Mesendoderm (in vitro differentiated cells): ENCODE measurements around the gene GUCY2F.

ENCODE experiments used
- DNase-seq: peaks from one replicate; pipeline ENCODE4 v3.0.0; 2013
- H2AK5ac ChIP-seq: 2 replicates; pipeline ENCODE4 v1.6.1; 2013; ENCODE audit warnings: low read length, inconsistent platforms
- H2BK120ac ChIP-seq: 2 replicates; pipeline ENCODE4 v1.6.1; 2013; ENCODE audit warnings: low read depth, mild to moderate bottlenecking, low read length, moderate library complexity, mixed read lengths
- H2BK15ac ChIP-seq: replicated peaks from 2 replicates; pipeline ENCODE4 v1.6.1; 2013; ENCODE audit warnings: low read depth, mild to moderate bottlenecking, moderate library complexity
- H2BK5ac ChIP-seq: 2 replicates; pipeline ENCODE4 v1.6.1; 2013; ENCODE audit warnings: low read length, inconsistent platforms
- H3K18ac ChIP-seq: 2 replicates; pipeline ENCODE4 v1.6.1; 2013; ENCODE audit warnings: mild to moderate bottlenecking, low read length, mixed read lengths
- H3K23ac ChIP-seq: one replicate; pipeline ENCODE4 v1.6.1; 2013; ENCODE audit warnings: low read length
- H3K27ac ChIP-seq: 2 replicates; pipeline ENCODE4 v1.5.1; 2013; ENCODE audit warnings: low read depth, mild to moderate bottlenecking, inconsistent platforms, low read length, moderate library complexity
- H3K27me3 ChIP-seq: 2 replicates; pipeline ENCODE4 v1.6.1; 2013; ENCODE audit warnings: low read length, control low read depth, mild to moderate bottlenecking, inconsistent platforms; ENCODE audit not compliant: insufficient read depth, poor library complexity
- H3K36me3 ChIP-seq: 2 replicates; pipeline ENCODE4 v1.6.1; 2013; ENCODE audit warnings: low read length, inconsistent platforms; ENCODE audit not compliant: control insufficient read depth, insufficient read depth
- H3K4ac ChIP-seq: one replicate; pipeline ENCODE4 v1.6.1; 2013; ENCODE audit warnings: low read depth, mild to moderate bottlenecking, low read length, moderate library complexity
- H3K4me1 ChIP-seq: 2 replicates; pipeline ENCODE4 v1.6.1; 2013; ENCODE audit warnings: low read depth, low read length, inconsistent platforms; ENCODE audit not compliant: control insufficient read depth
- H3K4me2 ChIP-seq: 2 replicates; pipeline ENCODE4 v1.6.1; 2013; ENCODE audit warnings: low read length
- H3K4me3 ChIP-seq: 2 replicates; pipeline ENCODE4 v1.5.1; 2013; ENCODE audit warnings: mild to moderate bottlenecking, low read length
- H3K56ac ChIP-seq: one replicate; pipeline ENCODE4 v1.6.1; 2013; ENCODE audit warnings: low read length
- H3K79me1 ChIP-seq: 2 replicates; pipeline ENCODE4 v1.6.1; 2013; ENCODE audit warnings: low read length, inconsistent platforms
- H3K79me2 ChIP-seq: 2 replicates; pipeline ENCODE4 v1.6.1; 2013; ENCODE audit warnings: mild to moderate bottlenecking, low read length; ENCODE audit not compliant: control insufficient read depth, insufficient read depth
- H3K9ac ChIP-seq: 2 replicates; pipeline ENCODE4 v1.6.1; 2013; ENCODE audit warnings: low read length, inconsistent platforms
- H4K5ac ChIP-seq: one replicate; pipeline ENCODE4 v1.6.1; 2013; ENCODE audit warnings: low read length
- H4K8ac ChIP-seq: one replicate; pipeline ENCODE4 v1.6.1; 2013; ENCODE audit warnings: low read depth, mild to moderate bottlenecking, control low read depth, low read length, moderate library complexity
- WGBS: extraction: QIAGEN DNeasy Blood & Tissue Kit; methylation state at CpG from one replicate; pipeline ENCODE4 v1.1.7; 2013; ENCODE audit warnings: low lambda C conversion rate, missing lambda C conversion rate; ENCODE audit not compliant: insufficient coverage; ENCODE audit errors: extremely low coverage; 5-methylcytosine and 5-hydroxymethylcytosine counted together

GUCY2F gene

DNA sequence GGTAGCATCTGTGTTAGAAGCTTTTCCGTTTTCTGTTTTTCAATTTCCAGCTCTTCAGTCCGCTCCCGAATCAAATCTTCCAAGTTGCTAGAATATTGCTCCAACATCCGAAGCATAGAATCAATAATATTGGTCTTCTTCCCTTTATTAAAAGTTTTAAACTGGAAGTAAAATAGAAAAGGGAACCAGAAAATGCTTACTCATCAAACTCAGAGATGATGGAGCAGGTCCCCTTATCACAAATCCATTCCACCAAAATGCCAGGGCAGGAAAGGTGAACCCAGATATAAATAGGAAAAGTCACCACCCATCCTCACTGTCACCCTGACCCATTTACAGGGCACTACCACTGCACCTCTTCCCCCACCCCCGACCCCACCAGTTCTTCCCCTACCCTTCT, 89.0 kb downstream of the GUCY2F start:
- no peak overlapping the region for H3K9ac ChIP-seq
- H3K4me3 ChIP-seq: no peak overlapping the region
- no peaks in the 10 kb centered on the region for H3K79me2 ChIP-seq
- H3K4ac ChIP-seq: no peak overlapping the region
- no peak overlapping the region for H3K56ac ChIP-seq
- H3K36me3 ChIP-seq: no peaks in the 10 kb centered on the region
- no peak overlapping the region for H2BK5ac ChIP-seq
- no peak overlapping the region for H4K8ac ChIP-seq
- H4K5ac ChIP-seq: no peak overlapping the region
- no peaks in the 10 kb centered on the region for H3K27me3 ChIP-seq
- H3K18ac ChIP-seq: no peak overlapping the region
- H2BK120ac ChIP-seq: no peak overlapping the region
- H3K79me1 ChIP-seq: no peaks in the 10 kb centered on the region
- no peaks in the 10 kb centered on the region for H3K4me1 ChIP-seq
- no peak overlapping the region for H3K23ac ChIP-seq
- DNase-seq: no peak
- no peak overlapping the region for H2AK5ac ChIP-seq
- no peak overlapping the region for H3K27ac ChIP-seq
- WGBS: no CpG with 5 or more reads among the region's 5 CpGs
- no peak overlapping the region for H2BK15ac ChIP-seq
- no peak overlapping the region for H3K4me2 ChIP-seq

DNA sequence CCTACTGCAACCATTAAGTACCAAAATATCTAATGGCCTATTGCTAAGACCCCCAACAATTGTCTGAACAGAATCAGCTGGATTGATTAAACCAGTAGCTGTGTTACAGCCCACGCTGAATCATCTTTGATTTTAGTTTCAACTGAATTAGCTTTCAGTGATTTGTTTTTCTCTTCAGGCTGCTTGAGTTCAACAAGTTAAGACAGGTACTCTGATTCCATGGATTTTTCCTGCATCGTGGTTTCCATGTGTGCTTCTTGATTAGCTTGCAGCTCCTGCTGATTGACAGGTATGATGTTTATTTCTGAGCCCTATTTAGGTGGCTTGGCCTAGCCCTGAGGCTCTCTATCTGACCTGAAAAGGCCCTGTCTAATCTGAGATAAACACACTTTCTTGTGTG, 91.3 kb downstream of the GUCY2F start:
- H2BK5ac ChIP-seq: no peak overlapping the region
- H3K36me3 ChIP-seq: no peaks in the 10 kb centered on the region
- no peaks in the 10 kb centered on the region for H3K79me2 ChIP-seq
- no peak overlapping the region for H3K27ac ChIP-seq
- WGBS: no CpG with 5 or more reads among the region's 2 CpGs
- no peak overlapping the region for H2BK15ac ChIP-seq
- no peak overlapping the region for H3K4me2 ChIP-seq
- H3K4me3 ChIP-seq: no peak overlapping the region
- no peak overlapping the region for H4K8ac ChIP-seq
- H4K5ac ChIP-seq: no peak overlapping the region
- H3K27me3 ChIP-seq: no peaks in the 10 kb centered on the region
- H3K18ac ChIP-seq: no peak overlapping the region
- DNase-seq: no peak
- H3K79me1 ChIP-seq: no peaks in the 10 kb centered on the region
- H2AK5ac ChIP-seq: no peak overlapping the region
- no peak overlapping the region for H2BK120ac ChIP-seq
- H3K9ac ChIP-seq: no peak overlapping the region
- no peak overlapping the region for H3K56ac ChIP-seq
- no peaks in the 10 kb centered on the region for H3K4me1 ChIP-seq
- no peak overlapping the region for H3K23ac ChIP-seq
- H3K4ac ChIP-seq: no peak overlapping the region

DNA sequence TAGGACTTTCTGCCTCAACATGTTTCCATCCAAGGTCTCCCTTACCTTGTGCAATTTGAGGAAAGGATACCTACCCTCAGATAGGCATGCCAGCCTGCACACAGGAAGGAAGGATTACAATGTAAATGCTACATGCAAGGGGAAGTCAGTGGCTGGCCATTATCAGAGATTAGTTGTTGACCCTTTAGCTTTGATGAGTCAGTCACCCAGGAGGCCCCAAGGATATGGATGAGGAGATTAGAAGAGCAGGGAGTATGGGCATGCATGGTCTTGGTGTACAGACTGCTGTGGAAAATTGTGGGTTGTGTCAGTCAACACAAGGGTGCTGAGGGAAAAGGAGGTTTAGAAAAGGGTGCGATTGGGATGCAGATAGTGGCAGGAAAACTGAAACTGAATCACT, 92.0 kb downstream of the GUCY2F start:
- Histone ChIP-seq H3K4me2 (no peak overlapping the region), H3K4ac (no peak overlapping the region), H3K18ac (no peak overlapping the region), H2AK5ac (no peak overlapping the region), H3K4me3 (no peak overlapping the region), H2BK15ac (no peak overlapping the region), H2BK5ac (no peak overlapping the region), H2BK120ac (no peak overlapping the region), H3K79me1 (no peaks in the 10 kb centered on the region), H3K27ac (no peak overlapping the region), H3K56ac (no peak overlapping the region), H3K36me3 (no peaks in the 10 kb centered on the region), H3K9ac (no peak overlapping the region), H3K4me1 (no peaks in the 10 kb centered on the region), H3K23ac (no peak overlapping the region), H3K27me3 (no peaks in the 10 kb centered on the region), H4K5ac (no peak overlapping the region), H3K79me2 (no peaks in the 10 kb centered on the region), H4K8ac (no peak overlapping the region)
- peak; percentile 64 for DNase-seq
- no CpG with 5 or more reads among the region's 1 CpG for WGBS

DNA sequence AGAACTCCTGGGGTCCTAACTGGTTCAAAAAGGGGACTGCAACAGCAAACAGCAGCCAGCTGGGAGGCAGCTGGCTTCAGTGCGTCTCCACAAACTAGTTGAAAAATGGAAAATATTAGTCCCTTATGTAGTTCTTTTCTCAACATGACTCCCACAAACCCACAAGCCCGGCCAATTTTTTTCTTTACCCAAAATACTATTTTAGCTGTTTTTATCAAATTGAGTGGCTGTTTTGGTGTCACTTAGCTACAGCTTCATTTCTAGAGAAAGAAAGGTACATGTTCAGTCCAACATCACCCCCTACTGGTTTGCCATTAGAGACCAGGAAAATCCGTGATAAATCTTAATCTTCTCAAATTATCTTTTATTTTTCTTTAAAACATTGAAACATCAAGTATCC, 97.2 kb downstream of the GUCY2F start:
- no peaks in the 10 kb centered on the region for H3K36me3 ChIP-seq
- H2BK5ac ChIP-seq: no peak overlapping the region
- no peaks in the 10 kb centered on the region for H3K27me3 ChIP-seq
- no peaks in the 10 kb centered on the region for H3K79me1 ChIP-seq
- no peak overlapping the region for H2BK120ac ChIP-seq
- H3K23ac ChIP-seq: no peak overlapping the region
- no peak overlapping the region for H4K5ac ChIP-seq
- no peak overlapping the region for H4K8ac ChIP-seq
- H3K4ac ChIP-seq: no peak overlapping the region
- no peak overlapping the region for H3K9ac ChIP-seq
- H3K56ac ChIP-seq: peak overlapping the region; percentile 56
- H3K4me2 ChIP-seq: no peak overlapping the region
- H2AK5ac ChIP-seq: no peak overlapping the region
- WGBS: no CpG with 5 or more reads among the region's 3 CpGs
- DNase-seq: peak; percentile 33
- no peak overlapping the region for H3K4me3 ChIP-seq
- H3K79me2 ChIP-seq: no peaks in the 10 kb centered on the region
- no peaks in the 10 kb centered on the region for H3K4me1 ChIP-seq
- no peak overlapping the region for H3K18ac ChIP-seq
- no peak overlapping the region for H3K27ac ChIP-seq
- no peak overlapping the region for H2BK15ac ChIP-seq

DNA sequence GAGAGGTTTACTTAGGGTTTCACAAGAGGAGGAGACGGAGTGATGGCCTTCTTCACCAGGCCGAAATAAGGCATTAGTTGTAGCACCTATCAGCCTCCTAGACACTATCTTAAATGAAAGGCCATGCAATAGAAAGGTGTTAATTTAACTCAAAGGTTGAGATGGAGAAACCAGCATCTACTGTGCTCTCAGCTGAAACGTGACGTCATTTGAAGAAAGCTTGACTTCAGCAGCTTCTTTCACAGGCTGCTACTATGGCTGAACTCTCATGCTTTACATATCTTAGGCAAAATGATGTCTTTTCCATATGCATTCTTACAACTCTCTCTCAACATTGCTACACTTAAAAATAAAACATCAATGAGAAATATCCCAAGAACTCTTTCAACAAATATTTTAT, 99.6 kb downstream of the GUCY2F start:
- Histone ChIP-seq H2BK120ac (no peak overlapping the region), H3K27ac (no peak overlapping the region), H3K27me3 (no peaks in the 10 kb centered on the region), H3K9ac (no peak overlapping the region), H2BK15ac (no peak overlapping the region), H3K79me2 (no peaks in the 10 kb centered on the region), H3K23ac (no peak overlapping the region), H3K18ac (no peak overlapping the region), H2AK5ac (no peak overlapping the region), H3K56ac (no peak overlapping the region), H2BK5ac (no peak overlapping the region), H3K4me2 (no peak overlapping the region), H4K5ac (no peak overlapping the region), H3K4me3 (no peak overlapping the region), H4K8ac (no peak overlapping the region), H3K79me1 (no peaks in the 10 kb centered on the region), H3K36me3 (no peaks in the 10 kb centered on the region), H3K4me1 (no peaks in the 10 kb centered on the region), H3K4ac (no peak overlapping the region)
- no CpG with 5 or more reads among the region's 4 CpGs for WGBS
- no peak for DNase-seq

DNA sequence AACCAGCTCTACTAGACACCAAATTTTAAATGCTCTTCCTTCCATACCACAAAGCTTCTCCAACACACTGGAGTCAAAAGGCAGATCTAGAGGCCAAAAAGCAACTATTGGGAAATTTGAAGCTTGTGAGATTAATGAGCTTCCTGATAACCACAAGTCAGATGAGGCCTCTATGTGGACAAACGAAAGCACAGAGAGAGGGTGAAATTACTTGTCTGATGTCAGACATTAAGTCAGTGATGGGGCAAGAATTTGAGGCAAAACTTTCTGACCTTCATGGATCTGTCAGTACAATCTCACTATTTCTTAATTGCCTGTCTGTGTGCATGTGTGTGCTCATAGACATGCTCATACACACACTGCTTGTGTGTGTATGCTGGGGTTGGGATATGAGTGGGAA, 103.6 kb downstream of the GUCY2F start:
- H3K27me3 ChIP-seq: no peaks in the 10 kb centered on the region
- no peak overlapping the region for H2BK5ac ChIP-seq
- no peak for DNase-seq
- no peaks in the 10 kb centered on the region for H3K79me1 ChIP-seq
- H3K79me2 ChIP-seq: no peaks in the 10 kb centered on the region
- no peak overlapping the region for H3K4me2 ChIP-seq
- H3K4me1 ChIP-seq: no peaks in the 10 kb centered on the region
- no peak overlapping the region for H2BK15ac ChIP-seq
- H3K27ac ChIP-seq: no peak overlapping the region
- H3K9ac ChIP-seq: no peak overlapping the region
- no peak overlapping the region for H2BK120ac ChIP-seq
- WGBS: no CpG with 5 or more reads among the region's 1 CpG
- H3K23ac ChIP-seq: no peak overlapping the region
- no peak overlapping the region for H3K56ac ChIP-seq
- no peak overlapping the region for H4K8ac ChIP-seq
- no peak overlapping the region for H3K4me3 ChIP-seq
- H3K36me3 ChIP-seq: no peaks in the 10 kb centered on the region
- H3K18ac ChIP-seq: no peak overlapping the region
- H4K5ac ChIP-seq: no peak overlapping the region
- H3K4ac ChIP-seq: no peak overlapping the region
- no peak overlapping the region for H2AK5ac ChIP-seq
